Subcutaneous adipose tissue (tissue), 4 donors: ENCODE results near the gene FIZ1. TPM values are rescaled to one million over a fixed set of nuclear protein-coding genes. Genes with fewer than 3 reads are reported as not detected.

Experiments used
- CTCF ChIP-seq: fragments of 450-650 bp; IDR thresholded peaks from one replicate; pipeline ENCODE4 v1.5.1; 2016; ENCODE audit warnings: low read depth, mild to moderate bottlenecking, control low read depth, antibody characterized with exemption, moderate library complexity
- total RNA-seq, 4 donors: library from RNA; depleted of rRNA; stranded (reverse); fragments of >200 nt; gene quantifications; one replicate each; pipeline ENCODE4 v1.1.0, GENCODE V29; 2016

FIZ1 gene
- total RNA-seq, 4 donors from 2014 or later, result 1.8 to 12.1 (median 2.7) TPM

GRCh38 chr19:55602104-55603001 is 3.0 kb upstream of the FIZ1 start:
- TF ChIP-seq CTCF, result no peak

- no peak for TF ChIP-seq CTCF
Observed at GRCh38 chr19:55601084-55601483, 1.8 kb upstream of the FIZ1 start.

GRCh38 chr19:55600662-55601028 is 1.3 kb upstream of the FIZ1 start:
- TF ChIP-seq CTCF, result no peak

- no peak for TF ChIP-seq CTCF
Observed at GRCh38 chr19:55599842-55600661, 735 bp upstream of the FIZ1 start, which contains the start of gene ZNF524. TSS of gene ZNF524 (plus strand) at chr19:55600288. CDS start at chr19:55602113, 1,825 bp downstream.

- TF ChIP-seq CTCF, result no peak
Observed at GRCh38 chr19:55598719-55599467, 424 bp downstream of the FIZ1 start.

- TF ChIP-seq CTCF, result no peak
Observed at GRCh38 chr19:55598034-55598433, 1.3 kb downstream of the FIZ1 start.

GRCh38 chr19:55597501-55597921 is 1.8 kb downstream of the FIZ1 start:
- TF ChIP-seq CTCF, result no peak
